Neural progenitor cell (in vitro differentiated cells): ENCODE data around the gene RELN.

ENCODE experiments used
- CTCF ChIP-seq: fragments of 200-600 bp; sonication (generic); IDR thresholded peaks from 2 replicates; pipeline ENCODE4 v1.5.1; 2017; ENCODE audit warnings: antibody characterized with exemption, mild to moderate bottlenecking
- EZH2 ChIP-seq: fragments of 200-600 bp; sonication (generic); IDR thresholded peaks from 2 replicates; pipeline ENCODE4 v1.6.1; 2017; ENCODE audit warnings: antibody characterized with exemption, mild to moderate bottlenecking, moderate library complexity

GRCh38 chr7:103712991-103713778 lies 276.3 kb downstream of the RELN start:
- TF ChIP-seq CTCF = no peak
- TF ChIP-seq EZH2 = no peak
